Measurements from ENCODE around the gene TUSC2. TPM values are rescaled to one million over a fixed set of nuclear protein-coding genes. Genes with fewer than 3 reads are reported as not detected.

TUSC2 gene
- total and polyA plus RNA-seq, 2 of the 13 experiments (the other 11 are each of a cell fraction or from before 2014, with no cell fraction given), result 36.7 to 39.1 TPM

- TF ChIP-seq ZNF318 (CRISPR knock-in tag; IDR thresholded peaks at IDR 0.05) (no peak; the same call in 1 of the 2 replicates), ZFP36 (IDR thresholded peaks at IDR 0.05; ENCODE audit: borderline replicate concordance, low read depth, low read length, partially characterized antibody) (no peak), NR2C2 (CRISPR knock-in tag; IDR thresholded peaks at IDR 0.05; ENCODE audit: borderline replicate concordance) (peak; percentile 98), ZBTB49 (CRISPR knock-in tag; IDR thresholded peaks at IDR 0.05; ENCODE audit: borderline replicate concordance) (no peak), ZNF788 (CRISPR knock-in tag; IDR thresholded peaks at IDR 0.05; ENCODE audit: borderline replicate concordance) (peak; percentile 93), ZHX1 (CRISPR knock-in tag; IDR thresholded peaks at IDR 0.05; ENCODE audit: low read depth) (peak; percentile 73; the same call in 1 of the 2 replicates), ZNF446 (CRISPR knock-in tag; IDR thresholded peaks at IDR 0.05) (no peak), SMYD3 (CRISPR knock-in tag; IDR thresholded peaks at IDR 0.05) (peak; percentile 97), PAF1 (CRISPR knock-in tag; IDR thresholded peaks at IDR 0.05) (no peak), HMGA1 (CRISPR knock-in tag; conservative IDR thresholded peaks at IDR 0.05) (no peak), ZNF616 (CRISPR knock-in tag; IDR thresholded peaks at IDR 0.05; ENCODE audit: low read depth) (peak; percentile 97), ZNF33B (CRISPR knock-in tag; IDR thresholded peaks at IDR 0.05) (peak; percentile 92; the same call in 1 of the 2 replicates), ARID2 (CRISPR knock-in tag; IDR thresholded peaks at IDR 0.05; ENCODE audit: borderline replicate concordance) (peak; percentile 98), EP300 (IDR thresholded peaks at IDR 0.05; ENCODE audit: low read depth in 2 of 2, low read length in 2 of 2) (no peak; a peak in 1 of 4 replicates), EP300 (CRISPR knock-in tag; IDR thresholded peaks at IDR 0.05; ENCODE audit: borderline replicate concordance) (peak; percentile 62; the same call in 1 of the 2 replicates)
Measured at GRCh38 chr3:50350527-50351322, 22.7 kb upstream of the TUSC2 start, which contains the start of the genes CYB561D2 and NPRL2 (continued).

All from HepG2 (cell line).